GM21723 (cell line): ENCODE measurements around the gene PTPN2.
"Not testable (repeated sequence)": the region's sequence is repeated elsewhere in the genome, so short reads cannot be mapped to it uniquely, and the experiment has no call there.

ENCODE experiments used
- ATAC-seq: cut with Tn5 transposase; IDR thresholded peaks from one replicate; pipeline ENCODE4 v1.9.1; 2021; ENCODE audit warnings: mild to moderate bottlenecking, moderate library complexity; ENCODE audit not compliant: unreplicated experiment

Gene PTPN2

GRCh38 chr18:12776821-12777471 is 107.1 kb downstream of the PTPN2 start:
- no peak for ATAC-seq

- ATAC-seq = not testable (repeated sequence)
Observed at GRCh38 chr18:12776415-12776814, 107.6 kb downstream of the PTPN2 start.

GRCh38 chr18:12774982-12775381 is 109.1 kb downstream of the PTPN2 start:
- ATAC-seq = no peak

- ATAC-seq = no peak
Observed at GRCh38 chr18:12773369-12773768, 110.7 kb downstream of the PTPN2 start.

- ATAC-seq = no peak
Observed at GRCh38 chr18:12772111-12772510, 111.9 kb downstream of the PTPN2 start.

GRCh38 chr18:12770469-12771219 is 113.4 kb downstream of the PTPN2 start:
- no peak for ATAC-seq

GRCh38 chr18:12769644-12770440 is 114.2 kb downstream of the PTPN2 start:
- no peak for ATAC-seq

- no peak for ATAC-seq
Observed at GRCh38 chr18:12769136-12769535, 114.9 kb downstream of the PTPN2 start.

- no peak for ATAC-seq
Observed at GRCh38 chr18:12768625-12769024, 115.4 kb downstream of the PTPN2 start.

GRCh38 chr18:12767580-12768155 is 116.4 kb downstream of the PTPN2 start:
- ATAC-seq = no peak

GRCh38 chr18:12766986-12767433 is 117.0 kb downstream of the PTPN2 start:
- no peak for ATAC-seq

- ATAC-seq = no peak
Observed at GRCh38 chr18:12765586-12765985, 118.5 kb downstream of the PTPN2 start.

GRCh38 chr18:12765126-12765525 is 118.9 kb downstream of the PTPN2 start:
- no peak for ATAC-seq

GRCh38 chr18:12758566-12758965 is 125.5 kb downstream of the PTPN2 start:
- ATAC-seq = not testable (repeated sequence)

GRCh38 chr18:12756619-12757239 is 127.3 kb downstream of the PTPN2 start:
- not testable (repeated sequence) for ATAC-seq

GRCh38 chr18:12755606-12756005 is 128.4 kb downstream of the PTPN2 start:
- not testable (repeated sequence) for ATAC-seq

- no peak for ATAC-seq
Observed at GRCh38 chr18:12754511-12754910, 129.5 kb downstream of the PTPN2 start.

- no peak for ATAC-seq
Observed at GRCh38 chr18:12751891-12752290, 132.1 kb downstream of the PTPN2 start.

GRCh38 chr18:12751503-12751884 is 132.5 kb downstream of the PTPN2 start:
- ATAC-seq = no peak

- ATAC-seq = no peak
Observed at GRCh38 chr18:12750715-12751502, 133.1 kb downstream of the PTPN2 start.
